Renal cortex interstitium (tissue), 11 donors: ENCODE results near the gene NFILZ. TPM values are rescaled to one million over a fixed set of nuclear protein-coding genes. Genes with fewer than 3 reads are reported as not detected.
"Not testable (repeated sequence)": the region's sequence is repeated elsewhere in the genome, so short reads cannot be mapped to it uniquely, and the experiment has no call there.

Experiments used
- DNase-seq, 11 donors: peaks; one replicate each; pipeline ENCODE4 v3.0.0-alpha.2; 2013; ENCODE audit warnings: low read depth in 9 of 11, low spot score in 4 of 11; ENCODE audit errors: extremely low read depth in 1 of 11
- polyA plus RNA-seq, 3 donors: library from polyadenylated mRNA; unstranded; fragments of 120-200 nt; gene quantifications; one replicate each; pipeline ENCODE4 v1.2.1, GENCODE V29; 2013; ENCODE audit not compliant: insufficient read length in 3 of 3

NFILZ gene
- polyA plus RNA-seq, 3 donors: not detected

DNA sequence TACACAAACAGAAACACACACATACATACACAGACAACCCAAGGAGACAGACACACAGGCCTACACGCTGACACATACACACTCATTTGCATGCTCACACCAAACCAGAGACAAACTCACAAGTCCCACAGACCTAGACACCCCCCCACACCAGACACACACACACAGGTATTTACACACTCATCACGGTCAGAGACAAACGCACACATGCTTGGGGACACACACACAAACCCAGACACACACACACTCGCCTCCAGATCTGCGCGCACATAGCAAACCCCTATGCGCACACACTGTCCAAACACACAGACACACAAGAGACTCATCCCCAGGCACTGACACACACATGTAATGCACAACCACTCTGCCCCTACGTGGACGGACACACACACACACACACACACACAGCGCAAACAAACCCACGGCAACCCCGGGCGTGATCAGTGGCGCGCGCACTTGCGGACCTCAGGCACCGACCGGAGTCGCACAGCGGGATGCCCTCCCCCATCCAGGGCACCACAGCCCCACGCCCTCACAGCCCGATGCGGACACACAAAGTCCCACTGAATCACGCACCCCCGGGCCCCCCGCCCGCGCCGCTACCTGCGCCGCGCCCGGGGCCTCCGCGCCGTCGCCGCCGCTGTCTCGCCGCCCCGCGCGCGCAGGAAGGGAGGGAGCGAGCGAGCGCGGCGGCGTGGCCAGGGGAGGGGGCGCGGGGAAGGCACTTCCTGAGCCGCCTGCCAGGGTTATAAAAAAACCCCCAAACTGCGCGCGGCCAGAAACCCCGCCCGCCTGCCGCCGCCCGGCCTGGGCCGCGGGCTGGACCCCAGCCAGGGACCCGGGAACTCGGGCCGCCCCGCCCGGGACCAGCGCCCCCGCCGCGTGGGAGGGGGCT, 20.1 kb upstream of the NFILZ start, which contains the start of gene ADAMTS10:
Gene ADAMTS10 (minus strand): TSS at position 675 of the 895 bp plus-strand sequence. CDS start 5,005 bp downstream, outside the sequence.
- peak in 3 of 11 donors; percentile 33 to 68 (median 47) for DNase-seq

- peak in 1 of 11 donors; percentile 34 for DNase-seq
Observed at GRCh38 chr19:8610936-8611300, 19.5 kb upstream of the NFILZ start.

DNA sequence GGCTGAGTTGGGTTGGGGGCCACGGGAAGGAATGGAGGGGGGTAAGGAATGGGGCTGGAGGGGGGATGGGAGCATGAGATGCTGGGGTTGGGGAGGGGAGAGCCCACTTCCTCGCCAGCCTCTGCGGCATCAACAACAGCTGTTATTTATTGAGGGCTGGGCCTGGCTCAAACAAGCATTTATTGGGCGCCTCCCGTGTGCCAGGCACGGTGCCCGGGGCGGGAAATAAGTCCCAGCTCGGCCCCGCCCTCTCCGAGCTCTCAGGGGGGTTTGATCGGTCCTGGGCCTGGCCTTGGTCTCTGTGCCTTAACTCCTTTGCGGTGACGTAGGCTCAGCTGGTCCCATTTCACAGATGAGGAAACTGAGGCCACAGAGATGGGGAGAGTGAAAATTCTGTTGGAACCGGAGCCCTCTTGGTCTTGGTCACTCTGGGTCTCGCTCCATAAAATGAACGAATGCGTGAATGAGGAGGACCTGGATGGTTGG, 19.0 kb upstream of the NFILZ start:
- DNase-seq: no peak

- DNase-seq: no peak
Observed at GRCh38 chr19:8611877-8612806, 18.3 kb upstream of the NFILZ start.

- DNase-seq: no peak
Observed at GRCh38 chr19:8612807-8613171, 17.6 kb upstream of the NFILZ start.

DNA sequence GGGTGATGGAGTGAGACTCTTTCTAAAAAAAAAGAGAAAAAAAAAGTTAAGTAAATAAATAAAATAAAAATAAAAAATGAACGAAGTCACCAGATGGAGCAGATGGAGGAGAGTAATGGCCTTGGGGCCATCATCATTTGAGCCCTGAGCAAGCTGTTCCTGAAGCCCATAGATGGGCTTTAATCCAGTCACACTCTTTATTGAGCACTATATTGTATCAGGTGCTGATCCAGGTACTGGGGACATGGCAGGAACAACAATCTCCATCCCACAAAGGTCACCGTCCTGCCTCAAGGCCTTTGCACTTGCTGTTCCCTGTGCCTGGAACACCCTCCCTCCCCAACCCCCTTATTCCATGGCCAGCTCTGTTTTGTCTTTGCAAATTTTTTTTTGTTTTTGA, 16.0 kb upstream of the NFILZ start:
- no peak for DNase-seq

DNA sequence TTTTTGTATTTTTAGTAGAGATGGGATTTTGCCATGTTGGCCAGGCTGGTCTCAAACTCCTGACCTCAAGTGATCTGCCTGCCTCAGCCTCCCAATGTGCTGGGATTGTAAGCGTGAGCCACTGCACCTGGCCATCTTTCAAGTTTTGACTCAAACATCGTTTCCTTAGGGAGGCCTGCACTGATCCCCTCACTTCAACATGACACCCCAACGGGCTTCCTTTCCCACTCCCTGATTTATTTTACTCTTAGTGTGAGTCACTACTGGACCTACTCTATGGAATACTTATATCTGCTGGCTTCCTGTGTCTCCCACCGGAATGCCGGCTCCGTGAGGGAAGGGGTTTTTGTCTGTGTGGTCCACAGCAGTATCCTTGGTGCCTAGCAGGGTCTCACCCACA, 15.4 kb upstream of the NFILZ start:
- DNase-seq: no peak

GRCh38 chr19:8615813-8616596, 14.4 kb upstream of the NFILZ start:
- DNase-seq: peak in 2 of 11 donors; percentile 36 to 45

DNA sequence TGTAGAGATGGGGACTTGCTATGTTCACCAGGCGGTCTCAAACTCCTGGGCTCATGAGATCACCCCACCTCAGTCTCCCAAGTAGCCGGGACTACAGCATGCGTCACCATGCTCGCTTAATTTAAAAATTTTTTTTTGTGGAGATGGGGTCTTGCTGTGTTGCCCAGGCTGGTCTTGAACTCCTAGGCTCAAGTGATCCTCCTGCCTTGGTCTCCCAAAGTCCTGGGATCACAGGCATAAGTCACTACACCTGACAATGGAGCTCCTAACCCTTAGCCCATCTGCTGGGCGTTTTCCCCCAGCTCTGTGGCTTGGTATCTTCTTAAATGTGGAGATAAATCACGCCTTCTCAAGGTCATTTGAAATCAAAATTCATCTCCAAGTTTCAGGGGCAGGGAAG, 13.6 kb upstream of the NFILZ start:
- DNase-seq: no peak

GRCh38 chr19:8617325-8617724, 13.1 kb upstream of the NFILZ start:
- DNase-seq: not testable (repeated sequence)

DNA sequence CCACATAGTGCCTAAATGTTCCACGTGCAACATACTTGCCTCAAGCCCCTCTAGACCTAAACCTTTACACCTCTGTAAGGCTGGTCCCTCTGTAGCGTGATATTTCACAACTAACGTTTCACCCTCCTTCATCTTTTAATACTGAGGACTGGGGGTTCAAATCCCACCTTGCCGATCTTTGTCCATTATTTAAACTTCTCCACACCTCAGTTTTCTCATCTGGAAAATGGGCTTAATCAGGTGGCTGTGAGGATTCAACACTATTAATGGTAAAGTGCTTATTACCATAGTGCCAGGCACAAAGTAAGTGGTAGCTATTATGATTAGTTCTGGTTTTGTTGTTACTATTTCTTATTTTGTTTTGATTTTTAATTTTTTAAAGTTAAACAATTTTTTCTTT, 12.4 kb upstream of the NFILZ start:
- no peak for DNase-seq

DNA sequence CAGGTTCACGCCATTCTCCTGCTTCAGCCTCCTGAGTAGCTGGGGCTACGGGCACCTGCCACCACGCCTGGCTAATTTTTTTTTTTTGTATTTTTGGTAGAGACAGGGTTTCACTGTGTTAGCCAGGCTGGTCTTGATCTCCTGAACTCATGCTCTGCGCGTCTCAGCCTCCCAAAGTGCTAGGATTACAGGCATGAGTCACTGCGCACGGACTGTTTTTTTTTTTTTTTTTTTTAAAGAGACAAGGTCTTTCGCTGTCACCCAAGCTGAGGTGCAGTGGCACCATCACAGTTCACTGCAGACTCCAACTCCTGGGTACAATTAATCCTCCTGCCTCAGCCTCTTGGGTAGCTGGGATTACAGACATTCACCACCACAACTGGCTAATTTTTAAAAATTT, 11.7 kb upstream of the NFILZ start:
- no peak for DNase-seq

- DNase-seq: not testable (repeated sequence)
Observed at GRCh38 chr19:8622886-8623285, 7.5 kb upstream of the NFILZ start.

GRCh38 chr19:8626842-8627241, 3.6 kb upstream of the NFILZ start:
- no peak for DNase-seq

- DNase-seq: no peak
Observed at GRCh38 chr19:8629184-8629583, 1.2 kb upstream of the NFILZ start.

- no peak for DNase-seq
Observed at GRCh38 chr19:8630796-8631424, 477 bp downstream of the NFILZ start.

- DNase-seq: peak in 2 of 11 donors; percentile 8 to 29
Observed at GRCh38 chr19:8631425-8631819, 989 bp downstream of the NFILZ start.

DNA sequence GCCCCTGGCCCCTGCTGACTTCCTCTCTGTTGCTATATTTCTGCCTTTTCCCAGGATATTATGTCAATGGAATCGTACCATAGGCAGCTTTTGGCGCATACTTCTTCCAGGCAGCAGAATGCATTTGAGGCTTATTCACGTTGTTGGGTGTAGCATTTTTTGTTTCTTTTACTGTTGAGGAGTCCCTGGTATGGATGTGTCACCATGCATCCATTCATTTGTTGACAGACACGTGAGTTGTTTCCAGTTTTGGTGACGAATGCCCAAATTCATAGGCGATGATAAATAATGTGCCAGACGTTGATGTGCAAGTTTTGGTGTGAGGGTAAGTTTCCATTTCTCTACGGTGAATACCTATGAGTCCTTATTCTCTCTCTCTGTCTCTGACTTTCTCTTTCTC, 5.0 kb downstream of the NFILZ start:
- no peak for DNase-seq

GRCh38 chr19:8637070-8637469, 6.6 kb downstream of the NFILZ start:
- DNase-seq: not testable (repeated sequence)
